MM.1S (cell line): Measurements from ENCODE around the gene SECTM1.

Source experiments
- EZH2 ChIP-seq: fragments of 300-600 bp; sonication (generic); optimal IDR thresholded peaks from 2 replicates; pipeline ENCODE3; 2017; ENCODE audit warnings: low read depth, mild to moderate bottlenecking, antibody characterized with exemption, low read length, mixed read lengths
- EZH2phosphoT487 ChIP-seq: fragments of 300-600 bp; sonication (generic); IDR thresholded peaks from 2 replicates; pipeline ENCODE4 v1.6.1; 2018; ENCODE audit warnings: antibody characterized with exemption, low read length
- TF ChIP-seq, protein P1 (sequence below): fragments of 300-600 bp; sonication (generic); IDR thresholded peaks from 2 replicates; pipeline ENCODE4 v1.5.1; 2016; ENCODE audit warnings: antibody characterized with exemption, low read length, mixed read lengths

DNA sequence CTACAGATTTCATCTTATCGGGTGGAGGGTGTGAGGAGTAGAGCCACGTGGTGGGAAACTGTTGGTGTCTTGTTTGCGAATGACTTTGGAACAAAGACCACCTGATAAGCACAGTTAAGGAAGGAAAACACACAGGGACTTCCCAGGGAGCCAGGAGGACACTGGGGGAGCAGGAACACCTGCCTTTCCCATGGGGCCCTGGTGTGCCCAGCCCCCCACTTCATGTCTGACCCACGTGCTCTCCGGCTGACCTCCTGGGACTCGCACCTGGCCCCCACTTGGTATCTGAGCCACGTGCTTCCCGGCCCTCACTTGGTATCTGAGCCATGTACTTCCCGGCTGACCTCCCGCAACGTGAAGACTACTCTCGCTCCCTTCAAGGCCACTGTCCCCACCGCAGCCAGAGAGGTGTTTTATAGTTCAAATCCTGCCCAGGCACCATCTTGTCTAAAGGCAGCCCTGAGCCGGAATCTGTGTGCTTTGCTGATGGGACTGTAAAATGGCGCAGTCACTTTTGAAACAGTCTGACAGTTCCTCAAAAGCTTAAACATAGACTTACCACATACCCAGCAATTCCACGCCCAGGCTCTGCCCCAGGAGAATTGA is 54.7 kb downstream of the SECTM1 start:
- TF ChIP-seq, protein P1, sequence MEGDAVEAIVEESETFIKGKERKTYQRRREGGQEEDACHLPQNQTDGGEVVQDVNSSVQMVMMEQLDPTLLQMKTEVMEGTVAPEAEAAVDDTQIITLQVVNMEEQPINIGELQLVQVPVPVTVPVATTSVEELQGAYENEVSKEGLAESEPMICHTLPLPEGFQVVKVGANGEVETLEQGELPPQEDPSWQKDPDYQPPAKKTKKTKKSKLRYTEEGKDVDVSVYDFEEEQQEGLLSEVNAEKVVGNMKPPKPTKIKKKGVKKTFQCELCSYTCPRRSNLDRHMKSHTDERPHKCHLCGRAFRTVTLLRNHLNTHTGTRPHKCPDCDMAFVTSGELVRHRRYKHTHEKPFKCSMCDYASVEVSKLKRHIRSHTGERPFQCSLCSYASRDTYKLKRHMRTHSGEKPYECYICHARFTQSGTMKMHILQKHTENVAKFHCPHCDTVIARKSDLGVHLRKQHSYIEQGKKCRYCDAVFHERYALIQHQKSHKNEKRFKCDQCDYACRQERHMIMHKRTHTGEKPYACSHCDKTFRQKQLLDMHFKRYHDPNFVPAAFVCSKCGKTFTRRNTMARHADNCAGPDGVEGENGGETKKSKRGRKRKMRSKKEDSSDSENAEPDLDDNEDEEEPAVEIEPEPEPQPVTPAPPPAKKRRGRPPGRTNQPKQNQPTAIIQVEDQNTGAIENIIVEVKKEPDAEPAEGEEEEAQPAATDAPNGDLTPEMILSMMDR = no peak
- TF ChIP-seq EZH2 (no peak), EZH2phosphoT487 (no peak)
